ENCODE measurements around the gene GLG1. TPM values are rescaled to one million over a fixed set of nuclear protein-coding genes. Genes with fewer than 3 reads are reported as not detected.
"Not testable (repeated sequence)": the region's sequence is repeated elsewhere in the genome, so short reads cannot be mapped to it uniquely, and the experiment has no call there.

Gene GLG1
- total RNA-seq, 3 donors from 2014 or later (not counting 1 experiment from before 2014, with no cell fraction given) = 184 to 225 (median 188) TPM

- H3K27me3 Mint-ChIP-seq (ENCODE audit: low read depth in 2 of 2); H3K27ac ChIP-seq (ENCODE audit: low read length); H3K4me1 Mint-ChIP-seq; H3K36me3 Mint-ChIP-seq; H3K9me3 Mint-ChIP-seq; H3K4me3 ChIP-seq (ENCODE audit: low read length); H3K4me1 ChIP-seq (ENCODE audit: control insufficient read depth, insufficient read depth, low read length); H3K27me3 ChIP-seq (ENCODE audit: control insufficient read depth, insufficient read depth, low read length); intact Hi-C loops (cut with micrococcal nuclease); H3K27ac Mint-ChIP-seq; H3K4me3 Mint-ChIP-seq; ATAC-seq; H3K9me3 ChIP-seq (ENCODE audit: control insufficient read depth, insufficient read depth, low read length); H3K36me3 ChIP-seq (ENCODE audit: control insufficient read depth, insufficient read depth, low read length); DNase-seq: not testable (repeated sequence)
- WGBS (ENCODE audit: insufficient coverage) = 90% methylated on average over 2 of the region's 6 CpGs
Observed at GRCh38 chr16:74425751-74426150, 181.2 kb downstream of the GLG1 start.

GRCh38 chr16:74423721-74424120 lies 183.2 kb downstream of the GLG1 start:
- H3K4me3 Mint-ChIP-seq; H3K36me3 Mint-ChIP-seq; H3K4me1 ChIP-seq (ENCODE audit: control insufficient read depth, insufficient read depth, low read length); H3K27ac ChIP-seq (ENCODE audit: low read length); ATAC-seq; DNase-seq; H3K9me3 ChIP-seq (ENCODE audit: control insufficient read depth, insufficient read depth, low read length); H3K9me3 Mint-ChIP-seq; H3K4me1 Mint-ChIP-seq; H3K27me3 ChIP-seq (ENCODE audit: control insufficient read depth, insufficient read depth, low read length); intact Hi-C loops (cut with micrococcal nuclease); H3K36me3 ChIP-seq (ENCODE audit: control insufficient read depth, insufficient read depth, low read length); H3K27ac Mint-ChIP-seq; H3K27me3 Mint-ChIP-seq (ENCODE audit: low read depth in 2 of 2); H3K4me3 ChIP-seq (ENCODE audit: low read length): not testable (repeated sequence)
- 85% methylated on average over 3 of the region's 4 CpGs for WGBS (ENCODE audit: insufficient coverage)

GRCh38 chr16:74422086-74422485 lies 184.8 kb downstream of the GLG1 start:
- H3K4me3 Mint-ChIP-seq; H3K9me3 ChIP-seq (ENCODE audit: control insufficient read depth, insufficient read depth, low read length); H3K36me3 Mint-ChIP-seq; H3K27me3 ChIP-seq (ENCODE audit: control insufficient read depth, insufficient read depth, low read length); ATAC-seq; H3K27ac ChIP-seq (ENCODE audit: low read length); H3K27me3 Mint-ChIP-seq (ENCODE audit: low read depth in 2 of 2); H3K36me3 ChIP-seq (ENCODE audit: control insufficient read depth, insufficient read depth, low read length); H3K4me1 ChIP-seq (ENCODE audit: control insufficient read depth, insufficient read depth, low read length); H3K4me1 Mint-ChIP-seq; H3K9me3 Mint-ChIP-seq; DNase-seq; intact Hi-C loops (cut with micrococcal nuclease); H3K27ac Mint-ChIP-seq; H3K4me3 ChIP-seq (ENCODE audit: low read length): not testable (repeated sequence)
- 97% methylated on average over 4 of the region's 17 CpGs for WGBS (ENCODE audit: insufficient coverage)

- WGBS (ENCODE audit: insufficient coverage) = 89% methylated on average over 7 of the region's 16 CpGs
- DNase-seq; H3K36me3 ChIP-seq (ENCODE audit: control insufficient read depth, insufficient read depth, low read length); H3K9me3 Mint-ChIP-seq; H3K27ac Mint-ChIP-seq; H3K27me3 ChIP-seq (ENCODE audit: control insufficient read depth, insufficient read depth, low read length); ATAC-seq; H3K4me3 Mint-ChIP-seq; intact Hi-C loops (cut with micrococcal nuclease); H3K27ac ChIP-seq (ENCODE audit: low read length); H3K4me3 ChIP-seq (ENCODE audit: low read length); H3K4me1 ChIP-seq (ENCODE audit: control insufficient read depth, insufficient read depth, low read length); H3K9me3 ChIP-seq (ENCODE audit: control insufficient read depth, insufficient read depth, low read length); H3K27me3 Mint-ChIP-seq (ENCODE audit: low read depth in 2 of 2); H3K36me3 Mint-ChIP-seq; H3K4me1 Mint-ChIP-seq: not testable (repeated sequence)
Observed at GRCh38 chr16:74421482-74421785, 185.5 kb downstream of the GLG1 start.

- H3K9me3 ChIP-seq (ENCODE audit: control insufficient read depth, insufficient read depth, low read length); intact Hi-C loops (cut with micrococcal nuclease); H3K4me1 ChIP-seq (ENCODE audit: control insufficient read depth, insufficient read depth, low read length); H3K27ac Mint-ChIP-seq; H3K4me1 Mint-ChIP-seq; H3K4me3 ChIP-seq (ENCODE audit: low read length); H3K27me3 ChIP-seq (ENCODE audit: control insufficient read depth, insufficient read depth, low read length); H3K4me3 Mint-ChIP-seq; H3K36me3 Mint-ChIP-seq; H3K27ac ChIP-seq (ENCODE audit: low read length); H3K9me3 Mint-ChIP-seq; ATAC-seq; H3K36me3 ChIP-seq (ENCODE audit: control insufficient read depth, insufficient read depth, low read length); H3K27me3 Mint-ChIP-seq (ENCODE audit: low read depth in 2 of 2); DNase-seq: not testable (repeated sequence)
- no CpG with 5 or more reads among the region's 27 CpGs for WGBS (ENCODE audit: insufficient coverage)
Observed at GRCh38 chr16:74420612-74421481, 186.1 kb downstream of the GLG1 start, which contains the start of gene CLEC18B. TSS of gene CLEC18B (minus strand) at chr16:74421478. CDS start at chr16:74421270, 208 bp downstream.

GRCh38 chr16:74419811-74420210 lies 187.1 kb downstream of the GLG1 start:
- ATAC-seq; H3K27me3 Mint-ChIP-seq (ENCODE audit: low read depth in 2 of 2); intact Hi-C loops (cut with micrococcal nuclease); H3K9me3 Mint-ChIP-seq; H3K27ac ChIP-seq (ENCODE audit: low read length); H3K4me1 Mint-ChIP-seq; H3K36me3 ChIP-seq (ENCODE audit: control insufficient read depth, insufficient read depth, low read length); H3K4me3 Mint-ChIP-seq; H3K9me3 ChIP-seq (ENCODE audit: control insufficient read depth, insufficient read depth, low read length); H3K4me1 ChIP-seq (ENCODE audit: control insufficient read depth, insufficient read depth, low read length); H3K27me3 ChIP-seq (ENCODE audit: control insufficient read depth, insufficient read depth, low read length); H3K4me3 ChIP-seq (ENCODE audit: low read length); H3K36me3 Mint-ChIP-seq; H3K27ac Mint-ChIP-seq; DNase-seq: not testable (repeated sequence)
- 77% methylated on average over 3 of the region's 14 CpGs for WGBS (ENCODE audit: insufficient coverage)

- H3K9me3 ChIP-seq (ENCODE audit: control insufficient read depth, insufficient read depth, low read length); H3K27ac Mint-ChIP-seq; H3K27me3 Mint-ChIP-seq (ENCODE audit: low read depth in 2 of 2); ATAC-seq; H3K4me3 ChIP-seq (ENCODE audit: low read length); H3K4me3 Mint-ChIP-seq; H3K36me3 Mint-ChIP-seq; H3K36me3 ChIP-seq (ENCODE audit: control insufficient read depth, insufficient read depth, low read length); H3K27ac ChIP-seq (ENCODE audit: low read length); H3K4me1 ChIP-seq (ENCODE audit: control insufficient read depth, insufficient read depth, low read length); DNase-seq; intact Hi-C loops (cut with micrococcal nuclease); H3K27me3 ChIP-seq (ENCODE audit: control insufficient read depth, insufficient read depth, low read length); H3K9me3 Mint-ChIP-seq; H3K4me1 Mint-ChIP-seq: not testable (repeated sequence)
- 80% methylated on average over 6 of the region's 15 CpGs for WGBS (ENCODE audit: insufficient coverage)
Observed at GRCh38 chr16:74417897-74418296, 189.0 kb downstream of the GLG1 start.

- H3K27ac Mint-ChIP-seq; H3K4me1 ChIP-seq (ENCODE audit: control insufficient read depth, insufficient read depth, low read length); H3K27me3 ChIP-seq (ENCODE audit: control insufficient read depth, insufficient read depth, low read length); H3K9me3 Mint-ChIP-seq; H3K4me3 Mint-ChIP-seq; H3K27ac ChIP-seq (ENCODE audit: low read length); intact Hi-C loops (cut with micrococcal nuclease); H3K36me3 Mint-ChIP-seq; ATAC-seq; H3K36me3 ChIP-seq (ENCODE audit: control insufficient read depth, insufficient read depth, low read length); H3K9me3 ChIP-seq (ENCODE audit: control insufficient read depth, insufficient read depth, low read length); DNase-seq; H3K27me3 Mint-ChIP-seq (ENCODE audit: low read depth in 2 of 2); H3K4me1 Mint-ChIP-seq; H3K4me3 ChIP-seq (ENCODE audit: low read length): not testable (repeated sequence)
- WGBS (ENCODE audit: insufficient coverage) = 84% methylated on average over 7 of the region's 7 CpGs
Observed at GRCh38 chr16:74413920-74414319, 193.0 kb downstream of the GLG1 start.

Data from natural killer cell (primary cell).